ENCODE measurements around the gene TTI1.

DNA sequence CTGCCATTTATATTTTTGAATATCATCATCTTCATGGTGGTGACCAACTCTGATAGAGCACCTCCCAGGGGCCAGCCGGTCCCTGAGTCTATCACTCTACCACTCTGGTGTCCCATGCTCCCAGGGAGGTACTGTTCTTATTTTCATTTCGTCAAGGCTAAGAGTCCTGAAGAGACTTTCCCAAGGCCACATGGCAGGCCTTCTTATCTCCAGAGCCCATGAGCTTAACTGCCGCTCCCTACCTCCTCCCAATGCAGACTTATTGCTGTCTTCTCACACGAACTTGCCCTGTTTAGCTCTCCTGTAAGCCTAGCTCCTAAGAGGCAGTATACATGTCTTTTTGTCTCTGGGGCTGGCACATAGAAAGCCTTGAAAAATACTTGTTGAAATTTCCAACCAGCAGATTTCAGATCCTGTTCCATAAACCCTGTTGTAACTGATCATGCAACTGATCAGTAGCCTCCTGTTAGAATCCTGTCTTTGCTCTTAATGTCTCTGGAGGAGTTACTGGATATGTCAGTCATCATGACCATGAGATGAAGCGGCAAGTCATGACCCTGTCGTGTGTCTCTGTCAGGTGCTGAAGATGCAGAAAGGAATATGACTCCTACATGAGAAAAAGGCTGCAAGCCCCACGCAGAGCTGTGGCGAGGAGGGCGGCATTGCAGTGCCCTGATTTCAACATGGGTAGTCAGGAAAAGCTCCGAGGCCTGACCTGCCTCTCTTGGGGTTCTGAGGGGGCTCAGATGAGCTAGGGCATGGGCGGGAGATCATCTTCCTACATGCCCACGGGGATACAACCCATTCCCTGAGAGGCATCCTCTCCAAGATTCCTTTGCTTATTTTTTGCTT, 60.0 kb downstream of the TTI1 start:
- TF ChIP-seq ARID2 (IDR thresholded peaks at IDR 0.05) (no peak), FOXM1 (IDR thresholded peaks at IDR 0.05; ENCODE audit: low read depth) (no peak), FOXM1 (CRISPR knock-in tag; IDR thresholded peaks at IDR 0.05; ENCODE audit: low read depth) (no peak), NONO (IDR thresholded peaks at IDR 0.05; ENCODE audit: low read depth in 2 of 2, low read length in 1 of 2) (no peak), CTCF (IDR thresholded peaks at IDR 0.05 in 2 of 3, conservative IDR thresholded peaks at IDR 0.05 in 1 of 3; ENCODE audit: insufficient read depth in 2 of 3, low read depth in 1 of 3, low read length in 3 of 3) (no peak), PTBP1 (IDR thresholded peaks at IDR 0.05; ENCODE audit: low read depth, low read length) (no peak)
